ENCODE results near the gene ZNF41. TPM values are rescaled to one million over a fixed set of nuclear protein-coding genes. Genes with fewer than 3 reads are reported as not detected.

ZNF41 gene
- total and polyA plus RNA-seq, 7 donors, result 3.0 to 8.4 (median 4.3) TPM

- intact Hi-C loops (cut with DNase I), result no loop called here
- H3K4me3 ChIP-seq, result no peak overlapping the region
- no peak for TF ChIP-seq POLR2AphosphoS5 (IDR thresholded peaks at IDR 0.05)
- no peak for TF ChIP-seq POLR2A (IDR thresholded peaks at IDR 0.05)
- TF ChIP-seq CTCF (IDR thresholded peaks at IDR 0.05), result no peak
- no peak for TF ChIP-seq EP300 (IDR thresholded peaks at IDR 0.05)
- H3K27ac ChIP-seq, result no peak overlapping the region
- no peak for DNase-seq
- H3K36me3 ChIP-seq, result no peaks in the 10 kb centered on the region
- no peaks in the 10 kb centered on the region for H3K4me1 ChIP-seq
- H3K27me3 ChIP-seq, result no peaks in the 10 kb centered on the region
- H3K9me3 ChIP-seq, result peaks cover 0 to 7% (median 0%) of the 10 kb centered on the region in 4 donors
- 90 to 91% methylated on average over 4 of the region's 4 CpGs for WGBS, 2 donors
Measured at GRCh38 chrX:47420265-47420664, 62.8 kb downstream of the ZNF41 start.

GRCh38 chrX:47413179-47413594 is 69.8 kb downstream of the ZNF41 start:
- Histone ChIP-seq H3K4me3 (no peak overlapping the region), H3K9me3 (peaks cover 0 to 12% (median 4%) of the 10 kb centered on the region in 4 donors), H3K4me1 (no peaks in the 10 kb centered on the region), H3K36me3 (no peaks in the 10 kb centered on the region), H3K27me3 (no peaks in the 10 kb centered on the region), H3K27ac (no peak overlapping the region)
- intact Hi-C loops (cut with DNase I), result no loop called here
- 92 to 97% methylated on average over 8 of the region's 8 CpGs for WGBS, 2 donors
- TF ChIP-seq CTCF (IDR thresholded peaks at IDR 0.05) (no peak), POLR2AphosphoS5 (IDR thresholded peaks at IDR 0.05) (no peak), POLR2A (IDR thresholded peaks at IDR 0.05) (no peak), EP300 (IDR thresholded peaks at IDR 0.05) (no peak)
- DNase-seq, result no peak

Other genes starting within 250 kb of the ZNF41 start
- under 1 TPM in 3 of 4 donors, not detected in 1; 0.27 to 0.71 (median 0.49) TPM for gene ZNF157, start 112.6 kb downstream of the ZNF41 start, total RNA-seq
- under 1 TPM in 1 of 3 donors, not detected in 2; 0.15 TPM for gene ZNF157, start 112.6 kb downstream of the ZNF41 start, polyA plus RNA-seq
- gene ARAF, start 78.0 kb upstream of the ZNF41 start, total RNA-seq, result 10 to 100 TPM; 25.7 to 30.3 (median 28.0) TPM
- 10 to 100 TPM; 34.9 to 57.8 (median 48.0) TPM for gene ARAF, start 78.0 kb upstream of the ZNF41 start, polyA plus RNA-seq
- gene TIMP1, start 99.2 kb upstream of the ZNF41 start, total RNA-seq, result 100 to 1,000 TPM; 105 to 158 (median 115) TPM
- 100 to 1,000 TPM in 1 of 3 donors, 10 to 100 TPM in 2; 40.2 to 164 (median 60.1) TPM for gene TIMP1, start 99.2 kb upstream of the ZNF41 start, polyA plus RNA-seq
- gene SYN1, start 136.6 kb upstream of the ZNF41 start, total RNA-seq, result 1 to 10 TPM in 2 of 4 donors, under 1 TPM in 2; 0.16 to 1.4 (median 1.0) TPM
- 1 to 10 TPM in 1 of 3 donors, under 1 TPM in 1, not detected in 1; 0.46 to 1.6 TPM for gene SYN1, start 136.6 kb upstream of the ZNF41 start, polyA plus RNA-seq
- 10 to 100 TPM in 3 of 4 donors, 1 to 10 TPM in 1; 6.1 to 14.3 (median 10.9) TPM for gene CFP, start 146.7 kb upstream of the ZNF41 start, total RNA-seq
- gene CFP, start 146.7 kb upstream of the ZNF41 start, polyA plus RNA-seq, result 1 to 10 TPM; 3.0 to 7.0 (median 4.4) TPM
- gene ELK1, start 167.3 kb upstream of the ZNF41 start, total RNA-seq, result 10 to 100 TPM; 12.1 to 18.8 (median 16.8) TPM
- 10 to 100 TPM; 16.4 to 22.3 (median 21.6) TPM for gene ELK1, start 167.3 kb upstream of the ZNF41 start, polyA plus RNA-seq
- 100 to 1,000 TPM; 102 to 159 (median 143) TPM for gene UXT, start 176.0 kb upstream of the ZNF41 start, total RNA-seq
- gene UXT, start 176.0 kb upstream of the ZNF41 start, polyA plus RNA-seq, result 100 to 1,000 TPM; 175 to 334 (median 238) TPM